KBM-7 (cell line): ENCODE results near the gene PLK5.

Experiments used
- DNase-seq: peaks from one replicate; pipeline ENCODE4 v3.0.0-alpha.2; 2015
- in situ Hi-C: fragments of 300-500 bp; cut with MboI; formaldehyde crosslinking; loops from 2 replicates; pipeline ENCODE4 v1.14.3; 2020; ENCODE audit warnings: low sequenced_read_pairs, low pct_unique_long_range_greater_than_20kb, mixed read lengths

Gene PLK5

GRCh38 chr19:1540365-1540925 lies 16.6 kb downstream of the PLK5 start:
- no peak for DNase-seq
- in situ Hi-C loops, result no loop called here

DNA sequence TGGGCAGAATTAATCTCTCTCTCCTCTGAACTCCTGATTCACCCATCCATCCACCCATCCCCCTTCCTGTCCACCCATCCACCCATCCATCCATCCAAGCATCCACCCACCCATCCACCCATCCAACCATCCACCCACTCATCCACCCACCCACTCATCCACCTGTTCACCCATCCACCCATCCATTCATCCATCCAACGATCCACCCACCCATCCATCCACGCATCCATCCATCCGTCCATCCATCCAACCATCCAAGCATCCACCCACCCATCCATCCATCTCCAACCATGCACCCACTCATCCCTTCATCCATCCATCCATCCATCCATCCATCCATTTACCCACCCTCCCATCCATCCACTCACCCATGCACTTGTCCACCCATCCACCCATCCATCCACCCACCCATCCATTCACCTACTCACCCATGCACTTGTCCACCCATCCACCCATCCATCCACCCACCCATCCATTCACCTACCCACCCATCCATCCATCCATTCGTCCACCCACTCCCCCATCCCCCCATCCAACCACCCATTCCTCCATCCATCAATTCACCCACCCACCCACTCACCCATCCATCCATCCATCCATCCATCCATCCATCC lies 25.6 kb downstream of the PLK5 start:
- in situ Hi-C loops, result no loop called here
- no peak for DNase-seq

- in situ Hi-C loops, result no loop called here
- no peak for DNase-seq
These were observed 27.5 kb downstream of the PLK5 start for GRCh38 chr19:1551068-1552040.

DNA sequence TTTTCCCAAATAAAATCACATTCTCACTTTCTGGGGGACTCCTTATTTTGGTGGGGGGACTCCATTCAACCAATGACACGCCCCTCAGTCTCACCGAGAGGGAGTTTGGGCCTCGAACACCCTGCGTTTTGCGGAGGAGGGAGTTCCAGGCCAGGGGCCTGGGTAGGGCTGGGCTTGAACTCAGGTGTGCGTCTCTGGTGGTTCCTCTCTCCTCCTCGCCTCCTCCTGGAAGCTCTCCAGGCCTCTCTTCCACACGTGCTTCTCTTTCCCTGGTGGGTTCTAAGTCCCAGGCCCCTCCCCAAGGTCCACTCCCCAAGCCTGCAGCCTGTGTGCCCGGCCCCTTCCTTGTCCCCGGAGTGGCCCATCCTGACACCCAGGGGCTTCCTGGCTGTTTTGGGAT lies 29.5 kb downstream of the PLK5 start:
- DNase-seq, result no peak
- in situ Hi-C loops, result no loop called here

DNA sequence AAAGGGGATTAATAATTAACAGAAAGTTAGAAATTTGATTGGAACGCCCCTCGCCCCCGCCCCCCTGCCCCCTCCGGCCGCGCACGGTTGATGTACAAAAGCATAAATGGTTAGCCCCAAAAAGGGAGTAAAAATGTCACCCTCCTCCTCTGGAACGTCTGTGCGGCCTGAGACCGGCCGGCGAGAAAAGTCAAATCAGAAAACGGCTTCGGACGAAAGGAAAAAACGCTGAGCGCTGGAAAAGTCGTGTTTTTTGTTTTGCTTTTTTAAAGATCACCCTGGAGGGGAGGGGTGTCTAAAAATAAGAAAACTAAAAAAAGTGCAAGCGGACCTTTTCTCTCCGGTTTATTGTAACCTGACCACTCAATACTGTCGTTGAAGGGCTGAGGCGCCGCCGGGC lies 31.1 kb downstream of the PLK5 start:
- DNase-seq, result no peak
- in situ Hi-C loops, result no loop called here

DNA sequence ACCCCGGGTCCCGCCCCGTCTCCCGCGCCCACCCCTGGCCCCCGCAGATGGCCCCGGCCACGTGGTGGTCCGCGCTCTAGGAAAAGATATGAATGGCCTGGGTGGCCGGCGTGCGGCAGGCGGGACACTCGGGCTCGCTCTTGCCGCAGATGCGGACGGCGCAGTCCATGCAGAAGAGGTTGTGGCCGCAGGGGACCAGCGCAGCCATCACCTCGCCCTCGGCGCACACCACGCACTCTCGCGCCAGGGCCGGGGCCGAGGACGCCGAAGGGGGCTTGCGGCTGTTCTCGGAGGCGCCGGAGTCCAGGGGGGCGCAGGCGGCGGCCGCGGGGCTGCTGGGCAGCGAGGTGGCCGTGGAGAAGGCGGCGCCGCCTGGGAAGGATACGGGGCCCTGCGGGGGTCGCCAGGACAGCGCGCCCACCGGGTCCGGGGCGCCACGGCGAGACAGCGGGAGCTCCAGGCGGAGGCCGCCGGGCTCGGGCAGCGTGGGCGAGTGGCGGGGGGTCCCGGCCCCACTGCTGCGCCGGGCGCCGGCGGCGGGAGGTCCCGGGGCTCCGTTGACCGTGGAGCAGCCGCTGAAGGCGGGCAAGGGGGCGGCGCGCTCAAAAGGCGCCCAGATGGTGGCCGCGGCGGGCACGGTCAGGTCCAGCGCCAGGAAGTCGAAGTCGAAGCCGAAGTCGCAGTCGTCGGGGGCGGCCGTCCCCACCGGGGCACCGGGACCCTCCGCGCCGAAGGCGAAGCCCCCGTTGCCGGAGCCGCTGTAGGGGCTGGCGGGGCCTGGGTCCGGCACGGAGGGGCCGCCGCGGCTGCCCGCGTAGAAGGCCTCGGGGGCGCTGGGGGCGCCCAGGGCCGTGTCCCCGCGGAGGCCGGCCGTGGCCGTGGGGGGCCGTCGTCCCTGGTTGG lies 31.9 kb downstream of the PLK5 start:
- DNase-seq, result no peak
- in situ Hi-C loops, result no loop called here

- in situ Hi-C loops, result no loop called here
- DNase-seq, result no peak
These were observed 32.7 kb downstream of the PLK5 start for GRCh38 chr19:1556390-1557070.

- in situ Hi-C loops, result no loop called here
- DNase-seq, result no peak
These were observed 34.7 kb downstream of the PLK5 start for GRCh38 chr19:1558552-1558951.

DNA sequence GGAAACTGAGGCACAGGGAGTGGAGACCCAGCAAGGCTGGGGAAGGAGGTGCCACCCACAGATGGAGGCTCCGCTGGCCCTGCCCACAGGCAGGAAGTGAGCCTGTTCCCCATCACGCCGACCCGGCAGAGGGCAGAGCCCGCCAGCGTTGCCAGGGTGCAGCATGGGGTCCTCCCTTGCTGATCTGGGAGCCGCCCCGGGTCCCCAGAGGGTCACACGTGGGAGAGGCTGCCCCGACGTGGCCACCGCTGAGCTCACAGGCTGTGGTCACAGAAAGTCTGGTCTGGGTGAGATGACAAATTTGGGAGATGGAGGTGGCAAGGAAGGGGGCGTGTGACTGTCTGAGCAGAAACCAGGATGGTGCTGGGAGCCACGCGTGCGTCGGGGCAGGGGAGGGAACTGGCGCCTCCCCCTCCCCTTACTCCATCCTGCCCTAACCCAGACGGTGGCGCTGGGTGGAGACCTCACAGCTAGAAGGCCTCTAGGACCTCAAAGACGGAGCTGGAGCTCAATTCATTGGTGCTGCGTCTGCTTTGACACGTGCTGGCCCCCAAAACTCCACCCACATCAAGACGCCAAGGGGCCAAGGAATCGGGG lies 36.5 kb downstream of the PLK5 start:
- in situ Hi-C loops, result no loop called here
- no peak for DNase-seq

- no peak for DNase-seq
- in situ Hi-C loops, result no loop called here
These were observed 37.5 kb downstream of the PLK5 start for GRCh38 chr19:1561236-1561842.

GRCh38 chr19:1563251-1563650 lies 39.4 kb downstream of the PLK5 start:
- DNase-seq, result no peak
- in situ Hi-C loops, result no loop called here

- in situ Hi-C loops, result no loop called here
- DNase-seq, result no peak
These were observed 42.7 kb downstream of the PLK5 start for GRCh38 chr19:1566392-1567115.

- DNase-seq, result no peak
- in situ Hi-C loops, result no loop called here
These were observed 43.4 kb downstream of the PLK5 start for GRCh38 chr19:1567116-1567847.

- in situ Hi-C loops, result no loop called here
These were observed 44.0 kb downstream of the PLK5 start for GRCh38 chr19:1567848-1568227.

DNA sequence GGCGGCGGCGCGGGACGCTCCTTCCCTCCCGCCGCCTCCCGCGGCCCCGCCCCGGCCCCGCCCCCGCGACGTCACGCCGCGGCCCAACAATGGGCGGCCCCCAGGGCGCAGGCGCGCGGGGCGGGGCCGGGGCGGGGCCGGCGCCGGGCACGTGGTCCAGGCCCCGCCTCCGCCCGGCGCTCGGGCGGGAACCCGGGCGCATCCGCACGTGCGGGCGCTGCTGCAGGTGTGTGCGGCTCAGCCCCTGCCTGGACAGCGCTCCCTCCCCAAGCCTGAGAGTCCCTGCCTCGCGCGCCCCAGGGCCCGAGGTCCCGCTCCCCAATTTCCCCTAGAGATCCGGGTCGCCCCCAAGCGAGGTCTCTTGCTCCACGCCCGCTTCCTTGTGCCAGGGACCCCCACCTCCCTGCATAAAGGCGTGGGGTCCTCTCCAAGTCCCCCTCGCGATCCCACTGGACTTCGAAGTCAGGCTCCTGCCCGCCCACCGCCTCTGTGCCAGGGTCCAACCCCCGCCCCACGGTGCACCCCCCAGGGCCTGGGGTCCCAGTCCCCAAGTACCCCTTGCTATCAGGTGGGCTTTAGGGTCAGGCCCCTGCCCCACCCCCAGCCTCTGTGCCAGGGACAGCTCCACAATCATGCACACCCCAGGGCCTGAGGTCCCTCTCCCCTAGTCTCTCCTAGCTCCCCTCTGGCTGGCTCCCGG lies 44.6 kb downstream of the PLK5 start, which contains the start of gene MEX3D:
Gene MEX3D (minus strand): TSS at position 6 of the 700 bp plus-strand sequence. CDS start 267 bp downstream, outside the sequence.
- DNase-seq, result no peak
- in situ Hi-C loops, result no loop called here

More at GRCh38 chr19:1567848-1568227, 44.0 kb downstream of the PLK5 start:
- no peak for DNase-seq

DNA sequence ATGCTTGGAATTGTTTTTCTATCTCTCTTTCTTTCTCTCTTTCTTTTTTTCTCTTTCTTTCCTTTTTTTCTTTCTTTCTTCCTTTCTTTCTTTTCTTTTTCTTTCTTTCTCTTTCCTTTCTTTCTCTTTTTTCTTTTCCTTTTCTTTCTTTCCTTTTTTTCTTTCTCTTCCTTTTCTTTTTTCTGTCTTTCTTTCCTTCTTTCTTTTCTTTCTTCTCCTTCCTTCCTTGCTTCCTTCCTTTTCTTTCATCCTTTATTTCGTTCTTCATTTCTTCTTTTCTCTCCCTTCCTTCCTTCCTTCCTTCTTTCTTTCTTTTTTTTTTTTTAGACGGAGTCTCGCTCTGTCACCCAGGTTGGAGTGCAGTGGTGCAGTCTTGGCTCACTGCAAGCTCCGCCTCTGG lies 46.1 kb downstream of the PLK5 start:
- in situ Hi-C loops, result no loop called here
- DNase-seq, result no peak
